Breast epithelium (tissue), 3 donors: ENCODE measurements around the gene FUT9.

ENCODE experiments used
- POLR2AphosphoS5 ChIP-seq, 3 donors: sonication (generic); formaldehyde crosslinking; IDR thresholded peaks; one replicate each; pipeline ENCODE4 v1.6.1; 2017; ENCODE audit warnings: antibody characterized with exemption in 3 of 3
- TF ChIP-seq, protein P1 (sequence below), 3 donors: fragments of 450-650 bp; IDR thresholded peaks; one replicate each; pipeline ENCODE4 v1.5.1; 2016 to 2017; ENCODE audit warnings: antibody characterized with exemption in 3 of 3, mild to moderate bottlenecking in 3 of 3, moderate library complexity in 3 of 3

GRCh38 chr6:96142142-96142541 lies 126.4 kb downstream of the FUT9 start:
- no peak for TF ChIP-seq POLR2AphosphoS5 (IDR thresholded peaks at IDR 0.05)
- TF ChIP-seq, protein P1, sequence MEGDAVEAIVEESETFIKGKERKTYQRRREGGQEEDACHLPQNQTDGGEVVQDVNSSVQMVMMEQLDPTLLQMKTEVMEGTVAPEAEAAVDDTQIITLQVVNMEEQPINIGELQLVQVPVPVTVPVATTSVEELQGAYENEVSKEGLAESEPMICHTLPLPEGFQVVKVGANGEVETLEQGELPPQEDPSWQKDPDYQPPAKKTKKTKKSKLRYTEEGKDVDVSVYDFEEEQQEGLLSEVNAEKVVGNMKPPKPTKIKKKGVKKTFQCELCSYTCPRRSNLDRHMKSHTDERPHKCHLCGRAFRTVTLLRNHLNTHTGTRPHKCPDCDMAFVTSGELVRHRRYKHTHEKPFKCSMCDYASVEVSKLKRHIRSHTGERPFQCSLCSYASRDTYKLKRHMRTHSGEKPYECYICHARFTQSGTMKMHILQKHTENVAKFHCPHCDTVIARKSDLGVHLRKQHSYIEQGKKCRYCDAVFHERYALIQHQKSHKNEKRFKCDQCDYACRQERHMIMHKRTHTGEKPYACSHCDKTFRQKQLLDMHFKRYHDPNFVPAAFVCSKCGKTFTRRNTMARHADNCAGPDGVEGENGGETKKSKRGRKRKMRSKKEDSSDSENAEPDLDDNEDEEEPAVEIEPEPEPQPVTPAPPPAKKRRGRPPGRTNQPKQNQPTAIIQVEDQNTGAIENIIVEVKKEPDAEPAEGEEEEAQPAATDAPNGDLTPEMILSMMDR (IDR thresholded peaks at IDR 0.05), result no peak
